H1 (cell line): ENCODE data around the gene KCNMA1. TPM values are rescaled to one million over a fixed set of nuclear protein-coding genes. Genes with fewer than 3 reads are reported as not detected.

Source experiments
- CTCF ChIA-PET: fragments of 300-600 bp; sonication (Branson Sonifier 250); formaldehyde crosslinking; loops from one replicate; lab custom pipeline; 2021; ENCODE audit not compliant: partially characterized antibody; lab: Charles Lee
- POLR2A ChIA-PET: fragments of 300-600 bp; sonication (Branson Sonifier 250); formaldehyde crosslinking; loops from one replicate; lab custom pipeline; 2021; ENCODE audit warnings: inconsistent platforms; ENCODE audit not compliant: partially characterized antibody; lab: Charles Lee
- DNase-seq, 2 experiments: peaks; one replicate each; pipeline versions ENCODE4 v3.0.0 to v3.0.0-alpha.2; 2010 to 2022; ENCODE audit warnings: low spot score in 2 of 2, low read depth in 1 of 2, mixed read lengths in 1 of 2
- FAIRE-seq: peaks from 2 replicates; lab custom pipeline; 2011; peaks lifted over from hg19 to GRCh38; lab: Jason Lieb, UNC
- H2AFZ ChIP-seq: 2 replicates; pipeline ENCODE4 v1.8.1; 2012; ENCODE audit warnings: low read length, inconsistent platforms
- H2AK5ac ChIP-seq: 2 replicates; pipeline ENCODE4 v1.6.1; 2013; ENCODE audit warnings: low read depth, low read length
- H2BK120ac ChIP-seq: replicated peaks from 2 replicates; pipeline ENCODE3; 2013; ENCODE audit warnings: low read depth, low read length, inconsistent platforms
- H2BK12ac ChIP-seq: 2 replicates; pipeline ENCODE4 v1.6.1; 2013; ENCODE audit warnings: low read depth, low read length
- H2BK15ac ChIP-seq: 2 replicates; pipeline ENCODE4 v1.6.1; 2013; ENCODE audit warnings: low read length
- H2BK20ac ChIP-seq: 2 replicates; pipeline ENCODE4 v1.6.1; 2013; ENCODE audit warnings: low read length
- H2BK5ac ChIP-seq: 2 replicates; pipeline ENCODE4 v1.6.1; 2013; ENCODE audit warnings: low read depth, low read length
- H3K14ac ChIP-seq: 2 replicates; pipeline ENCODE4 v1.6.1; 2013; ENCODE audit warnings: inconsistent platforms; ENCODE audit not compliant: insufficient read length
- H3K18ac ChIP-seq: 2 replicates; pipeline ENCODE4 v1.6.1; 2013; ENCODE audit warnings: low read length; ENCODE audit errors: extremely low read depth
- H3K23ac ChIP-seq: 2 replicates; pipeline ENCODE4 v1.6.1; 2013; ENCODE audit warnings: inconsistent platforms; ENCODE audit not compliant: insufficient read length
- H3K23me2 ChIP-seq: 2 replicates; pipeline ENCODE4 v1.6.1; 2013; ENCODE audit warnings: low read depth, low read length
- H3K27ac ChIP-seq: 2 replicates; pipeline ENCODE4 v1.6.1; 2011; ENCODE audit warnings: low read depth, low read length, inconsistent platforms
- H3K27me3 ChIP-seq, 4 experiments: replicated peaks in 1 of 4; 1 replicate in 1 of 4; 2 replicates in 3 of 4; pipeline versions ENCODE4 v1.6.1 to v1.8.1; 2011 to 2013; ENCODE audit warnings: low read length in 3 of 4, mild to moderate bottlenecking in 3 of 4, inconsistent platforms in 2 of 4, mixed read lengths in 2 of 4, moderate library complexity in 1 of 4; ENCODE audit not compliant: control insufficient read depth in 3 of 4, insufficient read depth in 3 of 4; ENCODE audit errors: extremely low read depth in 1 of 4
- H3K36me3 ChIP-seq, 4 experiments: 2 replicates each; pipeline versions ENCODE4 v1.6.1 to v1.8.1; 2011 to 2013; ENCODE audit warnings: mild to moderate bottlenecking in 4 of 4, low read length in 3 of 4, moderate library complexity in 2 of 4, control low read depth in 1 of 4, inconsistent platforms in 1 of 4; ENCODE audit not compliant: insufficient read depth in 4 of 4, control insufficient read depth in 2 of 4
- H3K4ac ChIP-seq: replicated peaks from 2 replicates; pipeline ENCODE3; 2013; ENCODE audit warnings: low read length, low read depth, mixed read lengths, inconsistent platforms; ENCODE audit not compliant: insufficient read length
- H3K4me1 ChIP-seq, 4 experiments: replicated peaks in 1 of 4; 1 replicate in 1 of 4; 2 replicates in 3 of 4; pipeline versions ENCODE4 v1.6.1 to v1.8.1; 2011 to 2013; ENCODE audit warnings: low read length in 3 of 4, inconsistent platforms in 2 of 4, mixed read lengths in 1 of 4; ENCODE audit not compliant: insufficient read depth in 4 of 4, control insufficient read depth in 3 of 4
- H3K4me2 ChIP-seq, 2 experiments: 2 replicates each; pipeline versions ENCODE4 v1.6.1 to v1.8.1; 2011 to 2013; ENCODE audit warnings: low read depth in 2 of 2, low read length in 2 of 2, control low read depth in 1 of 2, inconsistent platforms in 1 of 2, mild to moderate bottlenecking in 1 of 2; ENCODE audit not compliant: insufficient read depth in 1 of 2
- H3K4me3 ChIP-seq, 4 experiments: fragments of 200-600, 300-600 bp in 1 of 4; sonication (generic), shearing (Covaris generic), sonication (Bioruptor Twin) in 1 of 4; 2 replicates each; pipeline versions ENCODE4 v1.5.1 to v1.8.1; 2011 to 2016; ENCODE audit warnings: low read length in 4 of 4, low read depth in 3 of 4, control low read depth in 2 of 4, inconsistent platforms in 2 of 4, mild to moderate bottlenecking in 2 of 4, mixed read lengths in 1 of 4, moderate library complexity in 1 of 4; ENCODE audit not compliant: insufficient read depth in 2 of 4; ENCODE audit errors: extremely low read depth in 1 of 4
- H3K56ac ChIP-seq: replicated peaks from 2 replicates; pipeline ENCODE3; 2013; ENCODE audit warnings: low read depth, mild to moderate bottlenecking, mixed read lengths, low read length, inconsistent platforms; ENCODE audit not compliant: insufficient read length
- H3K79me1 ChIP-seq: 2 replicates; pipeline ENCODE4 v1.6.1; 2013; ENCODE audit warnings: low read depth, low read length, control low read depth
- H3K79me2 ChIP-seq, 2 experiments: 2 replicates each; pipeline versions ENCODE4 v1.6.1 to v1.8.1; 2012 to 2013; ENCODE audit warnings: low read length in 2 of 2, mild to moderate bottlenecking in 2 of 2, inconsistent platforms in 1 of 2; ENCODE audit not compliant: insufficient read depth in 2 of 2, control insufficient read depth in 1 of 2
- H3K9ac ChIP-seq, 4 experiments: replicated peaks in 1 of 4; 1 replicate in 1 of 4; 2 replicates in 3 of 4; pipeline versions ENCODE4 v1.6.1 to v1.8.1; 2011 to 2013; ENCODE audit warnings: low read depth in 3 of 4, low read length in 3 of 4, control low read depth in 2 of 4, mild to moderate bottlenecking in 2 of 4, moderate library complexity in 2 of 4, inconsistent platforms in 1 of 4; ENCODE audit errors: extremely low read depth in 1 of 4
- H3K9me3 ChIP-seq, 2 experiments: 2 replicates each; pipeline versions ENCODE4 v1.6.1 to v1.8.1; 2012 to 2013; ENCODE audit warnings: mild to moderate bottlenecking in 2 of 2, moderate library complexity in 2 of 2, control low read depth in 1 of 2, inconsistent platforms in 1 of 2, low read depth in 1 of 2, low read length in 1 of 2, mixed read lengths in 1 of 2; ENCODE audit not compliant: insufficient read depth in 2 of 2
- H4K20me1 ChIP-seq, 2 experiments: replicated peaks in 1 of 2; 2 replicates each; pipeline versions ENCODE3 to v1.8.1; 2011 to 2013; ENCODE audit warnings: inconsistent platforms in 2 of 2, low read length in 2 of 2, mild to moderate bottlenecking in 1 of 2; ENCODE audit not compliant: insufficient read depth in 2 of 2, control insufficient read depth in 1 of 2
- H4K5ac ChIP-seq: 2 replicates; pipeline ENCODE4 v1.6.1; 2013; ENCODE audit warnings: low read length, low read depth, mixed read lengths, inconsistent platforms; ENCODE audit not compliant: insufficient read length
- H4K8ac ChIP-seq: 2 replicates; pipeline ENCODE4 v1.8.0; 2013; ENCODE audit warnings: mild to moderate bottlenecking, moderate library complexity, low read length, inconsistent platforms; ENCODE audit not compliant: insufficient read depth; ENCODE audit errors: extremely low read depth
- H4K91ac ChIP-seq: replicated peaks from 2 replicates; pipeline ENCODE3; 2013; ENCODE audit warnings: low read length, mixed read lengths, inconsistent platforms; ENCODE audit not compliant: insufficient read length
- BRCA1 ChIP-seq: IDR thresholded peaks from 2 replicates; pipeline ENCODE4 v1.6.1; 2012; ENCODE audit warnings: low read depth, low read length, improper control_type of control experiment
- CHD1 ChIP-seq: IDR thresholded peaks from 2 replicates; pipeline ENCODE4 v1.6.1; 2012; ENCODE audit warnings: low read depth, low read length, improper control_type of control experiment
- EGR1 ChIP-seq: IDR thresholded peaks from 2 replicates; pipeline ENCODE4 v1.6.1; 2011; ENCODE audit warnings: low read depth, low read length, borderline replicate concordance
- HDAC2 ChIP-seq, 2 experiments: fragments of 300-600 bp in 1 of 2; sonication (generic) in 1 of 2; IDR thresholded peaks; 2 replicates each; pipeline ENCODE4 v1.6.1; 2011 to 2012; ENCODE audit warnings: low read depth in 2 of 2, low read length in 2 of 2, mild to moderate bottlenecking in 2 of 2, moderate library complexity in 2 of 2, borderline replicate concordance in 1 of 2, inconsistent platforms in 1 of 2
- PHF8 ChIP-seq: fragments of 200-600 bp; sonication (generic); conservative IDR thresholded peaks from 2 replicates; pipeline ENCODE4 v1.7.1; 2012; ENCODE audit warnings: low read depth, mild to moderate bottlenecking, inconsistent platforms, low read length, moderate library complexity
- RFX5 ChIP-seq: IDR thresholded peaks from 2 replicates; pipeline ENCODE4 v1.6.1; 2011; ENCODE audit warnings: low read depth, low read length, improper control_type of control experiment, borderline replicate concordance
- RXRA ChIP-seq: IDR thresholded peaks from 2 replicates; pipeline ENCODE4 v1.6.1; 2011; ENCODE audit warnings: low read depth, mild to moderate bottlenecking, low read length, moderate library complexity; ENCODE audit not compliant: insufficient read depth
- SP1 ChIP-seq: IDR thresholded peaks from 2 replicates; pipeline ENCODE4 v1.6.1; 2011; ENCODE audit warnings: low read depth, low read length
- TCF12 ChIP-seq: IDR thresholded peaks from 2 replicates; pipeline ENCODE4 v1.6.1; 2011; ENCODE audit warnings: low read depth, mild to moderate bottlenecking, low read length
- YY1 ChIP-seq: IDR thresholded peaks from 2 replicates; pipeline ENCODE4 v1.6.1; 2011; ENCODE audit warnings: low read depth, mild to moderate bottlenecking, low read length
- ZNF274 ChIP-seq: IDR thresholded peaks from 2 replicates; pipeline ENCODE4 v1.7.0; 2012; ENCODE audit warnings: low read length, borderline replicate concordance; ENCODE audit errors: extremely low read depth
- WGBS, 2 experiments: shearing (Covaris generic) in 1 of 2; methylation state at CpG; one replicate each; pipeline versions ENCODE4 v1.1.6 to v1.1.7; 2013 to 2015; ENCODE audit warnings: low lambda C conversion rate in 2 of 2, mixed read lengths in 2 of 2, inconsistent platforms in 1 of 2, low coverage in 1 of 2, missing lambda C conversion rate in 1 of 2; ENCODE audit not compliant: insufficient replicate concordance in 2 of 2, insufficient coverage in 1 of 2, insufficient read length in 1 of 2; ENCODE audit errors: extremely low coverage in 1 of 2, missing lambda C conversion rate in 1 of 2; 5-methylcytosine and 5-hydroxymethylcytosine counted together
- polyA plus RNA-seq, 7 experiments: library from polyadenylated mRNA; depleted of rRNA in 3 of 7; stranded (reverse) in 5 of 7; unstranded in 2 of 7; fragments of >200 nt in 5 of 7; fragments of 200-250 nt in 2 of 7; gene quantifications; 1 replicate in 5 of 7; 2 replicates in 1 of 7; 4 replicates in 1 of 7; pipeline versions ENCODE4 v1.2.1 to v1.2.3, GENCODE V29; 2011 to 2013; ENCODE audit warnings: missing spikeins in 2 of 7, mixed read lengths in 2 of 7
- total RNA-seq: library from RNA; stranded (reverse); fragmentation: NEBNext Ultra II Directional; extraction: Animal tissue kit (Norgen Biotek cat#: 25700); gene quantifications from 2 replicates; pipeline ENCODE4 v1.2.1, GENCODE V29; 2021
- TF ChIP-seq, protein P1 (sequence below), 3 experiments: IDR thresholded peaks; 1 replicate in 2 of 3; 2 replicates in 1 of 3; pipeline versions ENCODE4 v1.5.1 to v1.6.1; 2011; ENCODE audit warnings: low read length in 3 of 3, mild to moderate bottlenecking in 3 of 3, inconsistent platforms in 2 of 3, low read depth in 1 of 3, moderate library complexity in 1 of 3; ENCODE audit not compliant: insufficient read depth in 1 of 3; ENCODE audit errors: control extremely low read depth in 1 of 3

The KCNMA1 gene
- total and polyA plus RNA-seq, 2 of the 8 experiments (the other 6 are each of a cell fraction or from before 2014, with no cell fraction given): 10.2 to 11.1 TPM

DNA sequence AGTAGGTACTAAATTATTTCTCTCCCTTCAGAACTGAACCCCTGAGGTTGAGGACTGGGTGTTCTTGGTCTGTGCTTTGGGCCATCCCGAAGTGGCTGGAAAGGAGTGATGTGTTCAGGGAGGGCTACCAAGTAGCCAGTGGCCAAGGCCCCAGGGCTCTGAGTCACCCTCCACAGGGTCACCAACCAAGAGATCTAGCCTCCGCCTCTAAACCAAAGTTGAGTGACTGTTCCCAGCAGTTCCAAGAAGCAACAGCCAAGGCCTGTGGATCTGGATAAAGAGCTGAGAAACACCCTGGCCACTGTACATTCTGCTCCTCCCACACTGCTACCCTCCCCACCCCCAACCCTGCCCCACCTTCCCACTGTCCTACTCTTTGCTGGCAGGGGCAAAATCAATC, 35.5 kb upstream of the KCNMA1 start:
- ChIA-PET CTCF (interaction anchor here (1.0 to 1.5 kb wide), 2 partner anchors 14 to 32 kb away, joined by 3 to 4 read pairs; no protein-coding TSS in a partner anchor), POLR2A (no interaction called here)
- H3K4ac ChIP-seq: no peak overlapping the region
- H3K4me1 ChIP-seq: peaks cover 0 to 6% (median 0%) of the 10 kb centered on the region in 4 experiments; a peak in 1 of 7 replicates
- H3K23me2 ChIP-seq: peaks cover 2% of the 10 kb centered on the region; the same call in 1 of the 2 replicates
- no peak overlapping the region for H2BK20ac ChIP-seq
- no peak overlapping the region for H2BK15ac ChIP-seq
- DNase-seq: peak in 1 of 2 experiments; percentile 33
- no peak overlapping the region for H2AK5ac ChIP-seq
- H2BK5ac ChIP-seq: no peak overlapping the region
- no peak overlapping the region for H3K4me2 ChIP-seq
- H3K9me3 ChIP-seq: no peaks in the 10 kb centered on the region
- H2AFZ ChIP-seq: no peak overlapping the region
- no peak overlapping the region for H2BK120ac ChIP-seq
- no peaks in the 10 kb centered on the region for H3K79me1 ChIP-seq
- H3K36me3 ChIP-seq: no peaks in the 10 kb centered on the region
- FAIRE-seq: no peak
- no peak overlapping the region for H3K27ac ChIP-seq
- H3K56ac ChIP-seq: no peak overlapping the region
- no peak overlapping the region for H3K4me3 ChIP-seq
- no peaks in the 10 kb centered on the region for H3K79me2 ChIP-seq
- H4K91ac ChIP-seq: no peak overlapping the region
- no peak overlapping the region for H3K18ac ChIP-seq
- no peaks in the 10 kb centered on the region for H4K20me1 ChIP-seq
- WGBS, 2 experiments: 82% methylated on average over 1 of the region's 2 CpGs; no CpG with 5 or more reads in 1 of the 2 experiments
- no peak overlapping the region for H4K8ac ChIP-seq
- H3K14ac ChIP-seq: no peak overlapping the region
- no peaks in the 10 kb centered on the region for H3K27me3 ChIP-seq
- no peak overlapping the region for H3K9ac ChIP-seq
- H2BK12ac ChIP-seq: no peak overlapping the region
- H3K23ac ChIP-seq: no peak overlapping the region
- H4K5ac ChIP-seq: no peak overlapping the region
- TF ChIP-seq TCF12 (no peak), ZNF274 (no peak), CHD1 (no peak), RXRA (no peak), SP1 (no peak), HDAC2 (IDR thresholded peaks at IDR 0.05; ENCODE audit: borderline replicate concordance in 1 of 2, low read depth in 2 of 2, low read length in 2 of 2) (no peak), YY1 (no peak), PHF8 (no peak), RFX5 (no peak), BRCA1 (no peak), EGR1 (no peak)
- TF ChIP-seq, protein P1, sequence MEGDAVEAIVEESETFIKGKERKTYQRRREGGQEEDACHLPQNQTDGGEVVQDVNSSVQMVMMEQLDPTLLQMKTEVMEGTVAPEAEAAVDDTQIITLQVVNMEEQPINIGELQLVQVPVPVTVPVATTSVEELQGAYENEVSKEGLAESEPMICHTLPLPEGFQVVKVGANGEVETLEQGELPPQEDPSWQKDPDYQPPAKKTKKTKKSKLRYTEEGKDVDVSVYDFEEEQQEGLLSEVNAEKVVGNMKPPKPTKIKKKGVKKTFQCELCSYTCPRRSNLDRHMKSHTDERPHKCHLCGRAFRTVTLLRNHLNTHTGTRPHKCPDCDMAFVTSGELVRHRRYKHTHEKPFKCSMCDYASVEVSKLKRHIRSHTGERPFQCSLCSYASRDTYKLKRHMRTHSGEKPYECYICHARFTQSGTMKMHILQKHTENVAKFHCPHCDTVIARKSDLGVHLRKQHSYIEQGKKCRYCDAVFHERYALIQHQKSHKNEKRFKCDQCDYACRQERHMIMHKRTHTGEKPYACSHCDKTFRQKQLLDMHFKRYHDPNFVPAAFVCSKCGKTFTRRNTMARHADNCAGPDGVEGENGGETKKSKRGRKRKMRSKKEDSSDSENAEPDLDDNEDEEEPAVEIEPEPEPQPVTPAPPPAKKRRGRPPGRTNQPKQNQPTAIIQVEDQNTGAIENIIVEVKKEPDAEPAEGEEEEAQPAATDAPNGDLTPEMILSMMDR (IDR thresholded peaks at IDR 0.05; ENCODE audit: control extremely low read depth in 1 of 3, insufficient read depth in 1 of 3, low read depth in 1 of 3, low read length in 3 of 3): no peak
